K562 (cell line): ENCODE data around the gene ADAM30. TPM values are rescaled to one million over a fixed set of nuclear protein-coding genes. Genes with fewer than 3 reads are reported as not detected.

ENCODE experiments used
- ATAC-seq: fragments of 200-7000 bp; cut with Tn5 transposase; 3 replicates; pipeline ENCODE4 v1.9.1; 2020; ENCODE audit warnings: moderate library complexity
- BruUV-seq: library from RNA; stranded (reverse); fragments of 400-500 nt; replicated peaks from 2 replicates; lab custom pipeline; 2021; lab: Mats Ljungman, UMichigan
- CTCF ChIA-PET: fragments of 300-600 bp; formaldehyde crosslinking; extraction: SDS; loops from one replicate; lab custom pipeline; 2021; ENCODE audit warnings: low intra/inter-chr PET ratio; lab: Yijun Ruan, JAX
- POLR2A ChIA-PET: fragments of 300-600, 350-650 bp; sonication (Branson Sonifier 250); formaldehyde crosslinking; extraction: SDS; loops from one replicate; lab custom pipeline; 2021; ENCODE audit warnings: antibody characterized with exemption, inconsistent platforms; lab: Yijun Ruan, JAX
- DNase-seq, 4 experiments: peaks; one replicate each; pipeline versions ENCODE4 v3.0.0 to v3.0.0-alpha.2; 2011 to 2018; ENCODE audit warnings: low spot score in 3 of 4, mixed read lengths in 3 of 4; ENCODE audit errors: extremely low read depth in 1 of 4
- FAIRE-seq: peaks from 2 replicates; lab custom pipeline; 2011; peaks lifted over from hg19 to GRCh38; lab: Jason Lieb, UNC
- H2AFZ ChIP-seq: 2 replicates; pipeline ENCODE4 v1.6.0; 2011; ENCODE audit warnings: low read depth, low read length, control low read depth, inconsistent platforms
- H3K27ac ChIP-seq: fragments of 200-600 bp; 3 replicates; pipeline ENCODE4 v1.8.0; 2011; ENCODE audit warnings: low read depth, mild to moderate bottlenecking, control low read depth, inconsistent platforms, low read length, moderate library complexity, mixed read lengths; ENCODE audit errors: extremely low read depth
- H3K27me3 ChIP-seq, 2 experiments: fragments of 300-600 bp in 1 of 2; 2 replicates in 1 of 2; 3 replicates in 1 of 2; pipeline versions ENCODE4 v1.6.0 to v1.8.0; 2011; ENCODE audit warnings: inconsistent platforms in 2 of 2, low read length in 2 of 2, mild to moderate bottlenecking in 1 of 2, mixed read lengths in 1 of 2, moderate library complexity in 1 of 2; ENCODE audit not compliant: control insufficient read depth in 2 of 2, insufficient read depth in 2 of 2
- H3K36me3 ChIP-seq: fragments of 300-600 bp; 3 replicates; pipeline ENCODE4 v1.8.0; 2011; ENCODE audit warnings: mild to moderate bottlenecking, low read length, inconsistent platforms; ENCODE audit not compliant: control insufficient read depth, insufficient read depth
- H3K4me1 ChIP-seq, 2 experiments: fragments of 200-600 bp in 1 of 2; replicated peaks in 1 of 2; 2 replicates in 1 of 2; 3 replicates in 1 of 2; pipeline versions ENCODE4 v1.5.1 to v1.8.0; 2011; ENCODE audit warnings: inconsistent platforms in 2 of 2, low read length in 2 of 2, mild to moderate bottlenecking in 1 of 2, mixed read lengths in 1 of 2, moderate library complexity in 1 of 2; ENCODE audit not compliant: control insufficient read depth in 2 of 2, insufficient read depth in 2 of 2
- H3K4me2 ChIP-seq: 2 replicates; pipeline ENCODE4 v1.6.1; 2011; ENCODE audit warnings: low read length, control low read depth, inconsistent platforms, mixed read lengths; ENCODE audit not compliant: insufficient read depth
- H3K4me3 ChIP-seq: fragments of 200-600 bp; sonication (generic), shearing (Covaris generic); 2 replicates; pipeline ENCODE4 v1.5.1; 2016; ENCODE audit warnings: control low read depth, inconsistent platforms
- H3K79me2 ChIP-seq: fragments of 200-600 bp; 3 replicates; pipeline ENCODE4 v1.8.0; 2011; ENCODE audit warnings: low read length, inconsistent platforms; ENCODE audit not compliant: control insufficient read depth, insufficient read depth
- H3K9ac ChIP-seq, 2 experiments: 2 replicates each; pipeline versions ENCODE4 v1.6.0 to v1.6.1; 2011; ENCODE audit warnings: low read depth in 2 of 2, low read length in 2 of 2, control low read depth in 1 of 2, inconsistent platforms in 1 of 2, mild to moderate bottlenecking in 1 of 2, mixed read lengths in 1 of 2; ENCODE audit not compliant: insufficient read depth in 1 of 2
- H3K9me1 ChIP-seq: one replicate; pipeline ENCODE4 v1.6.0; 2011; ENCODE audit warnings: inconsistent platforms, mild to moderate bottlenecking, low read length, moderate library complexity; ENCODE audit not compliant: control insufficient read depth, insufficient read depth
- H3K9me3 ChIP-seq: replicated peaks from 2 replicates; pipeline ENCODE4 v1.5.1; 2011; ENCODE audit warnings: low read depth, low read length, inconsistent platforms; ENCODE audit not compliant: control insufficient read depth, insufficient read depth
- H4K20me1 ChIP-seq: replicated peaks from 2 replicates; pipeline ENCODE4 v1.6.1; 2011; ENCODE audit warnings: low read length, inconsistent platforms, mixed read lengths; ENCODE audit not compliant: control insufficient read depth, insufficient read depth
- CHCHD3 ChIP-seq: fragments of 250-450 bp; sonication (Bioruptor Pico); IDR thresholded peaks from 2 replicates; pipeline ENCODE4 v2.1.2; 2022; ENCODE audit warnings: mild to moderate bottlenecking
- CXXC5 ChIP-seq: fragments of 250-450 bp; sonication (Bioruptor Pico); IDR thresholded peaks from 2 replicates; pipeline ENCODE4 v1.8.0; 2022; ENCODE audit warnings: inconsistent platforms, mild to moderate bottlenecking, moderate library complexity
- DPF2 ChIP-seq: fragments of 450-650 bp; IDR thresholded peaks from 2 replicates; pipeline ENCODE4 v1.6.1; 2016
- FOXJ2 ChIP-seq: fragments of 200-800 bp; sonication (Bioruptor generic); IDR thresholded peaks from 2 replicates; pipeline ENCODE4 v1.6.1; 2016; ENCODE audit warnings: missing genetic modification characterization, missing compliant biosample characterization
- KDM1A ChIP-seq, 2 experiments: fragments of 450-650 bp; IDR thresholded peaks; 2 replicates each; pipeline ENCODE4 v1.6.1; 2016; ENCODE audit warnings: mild to moderate bottlenecking in 2 of 2
- KDM4B ChIP-seq, 2 experiments: fragments of 450-650 bp in 1 of 2; sonication (generic) in 1 of 2; IDR thresholded peaks; 2 replicates each; pipeline ENCODE4 v1.6.1; 2016 to 2017; ENCODE audit warnings: borderline replicate concordance in 2 of 2, antibody characterized with exemption in 1 of 2, low read depth in 1 of 2, mild to moderate bottlenecking in 1 of 2
- MYC ChIP-seq, 2 experiments: fragments of 250-450 bp in 1 of 2; sonication (Bioruptor Pico) in 1 of 2; IDR thresholded peaks; 2 replicates each; pipeline versions ENCODE4 v1.5.1 to v1.6.1; 2012 to 2021; ENCODE audit warnings: low read depth in 2 of 2, borderline replicate concordance in 1 of 2, improper control_type of control experiment in 1 of 2, low read length in 1 of 2, mild to moderate bottlenecking in 1 of 2, moderate library complexity in 1 of 2
- NFRKB ChIP-seq: fragments of 450-650 bp; IDR thresholded peaks from 2 replicates; pipeline ENCODE4 v1.6.1; 2016; ENCODE audit warnings: low read depth
- PHB2 ChIP-seq: fragments of 450-650 bp; IDR thresholded peaks from 2 replicates; pipeline ENCODE4 v1.6.1; 2017; ENCODE audit warnings: low read depth
- PTBP1 ChIP-seq: fragments of 200-400 bp; formaldehyde crosslinking; IDR thresholded peaks from 2 replicates; pipeline ENCODE4 v1.6.1; 2017; ENCODE audit warnings: low read depth, low read length
- RBFOX2 ChIP-seq: fragments of 200-400 bp; formaldehyde crosslinking; IDR thresholded peaks from 2 replicates; pipeline ENCODE4 v1.6.1; 2017; ENCODE audit warnings: low read depth, mild to moderate bottlenecking, low read length, moderate library complexity
- RBM39 ChIP-seq: fragments of 200-400 bp; formaldehyde crosslinking; optimal IDR thresholded peaks from 2 replicates; pipeline ENCODE3; 2018; ENCODE audit warnings: low read depth, low read length
- SMARCB1 ChIP-seq: IDR thresholded peaks from 2 replicates; pipeline ENCODE4 v1.6.1; 2011; ENCODE audit warnings: improper control_type of control experiment, low read depth; ENCODE audit not compliant: insufficient read length
- SP1 ChIP-seq: sonication (generic); formaldehyde crosslinking; IDR thresholded peaks from 2 replicates; pipeline ENCODE4 v1.8.1; 2022; ENCODE audit warnings: mild to moderate bottlenecking, missing genetic modification reagents
- U2AF1 ChIP-seq: fragments of 200-400 bp; formaldehyde crosslinking; optimal IDR thresholded peaks from 2 replicates; pipeline ENCODE3; 2017; ENCODE audit warnings: mild to moderate bottlenecking, low read depth, low read length, moderate library complexity
- USF2 ChIP-seq: sonication (generic); formaldehyde crosslinking; IDR thresholded peaks from 2 replicates; pipeline ENCODE4 v1.5.0; 2020; ENCODE audit warnings: missing genetic modification reagents
- XRCC3 ChIP-seq: fragments of 450-650 bp; IDR thresholded peaks from 2 replicates; pipeline ENCODE4 v1.6.1; 2017; ENCODE audit warnings: mild to moderate bottlenecking, moderate library complexity
- ZBTB12 ChIP-seq: fragments of 250-450 bp; sonication (Bioruptor Pico); IDR thresholded peaks from 2 replicates; pipeline ENCODE4 v1.4.0; 2020
- ZNF668 ChIP-seq: fragments of 250-450 bp; sonication (Bioruptor Pico); IDR thresholded peaks from 2 replicates; pipeline ENCODE4 v1.8.0; 2022; ENCODE audit warnings: mild to moderate bottlenecking, inconsistent platforms
- ZNF695 ChIP-seq: fragments of 450-650 bp; formaldehyde crosslinking; IDR thresholded peaks from 2 replicates; pipeline ENCODE4 v1.4.0; 2020; ENCODE audit warnings: mild to moderate bottlenecking, moderate library complexity
- ZNF707 ChIP-seq: fragments of 250-450 bp; sonication (Bioruptor Pico); conservative IDR thresholded peaks from 2 replicates; pipeline ENCODE4 v1.8.0; 2022; ENCODE audit warnings: inconsistent platforms, mild to moderate bottlenecking, moderate library complexity
- ZNF740 ChIP-seq, 3 experiments: fragments of 200-800 bp in 1 of 3; sonication (Bioruptor generic) in 1 of 3; sonication (generic) in 1 of 3; formaldehyde crosslinking in 1 of 3; IDR thresholded peaks; 2 replicates each; pipeline versions ENCODE4 v1.6.1 to v1.8.0; 2016 to 2022; ENCODE audit warnings: mild to moderate bottlenecking in 2 of 3, missing compliant biosample characterization in 2 of 3, missing genetic modification characterization in 2 of 3, missing genetic modification reagents in 1 of 3
- WGBS: fragments of 100-300 bp; shearing (Covaris generic); methylation state at CpG from one replicate; pipeline ENCODE4 v1.1.6; 2016; ENCODE audit warnings: low coverage, mixed read lengths; ENCODE audit not compliant: insufficient coverage; ENCODE audit errors: missing lambda C conversion rate; 5-methylcytosine and 5-hydroxymethylcytosine counted together
- in situ Hi-C: fragments of 300-500 bp; cut with MboI; formaldehyde crosslinking; loops from 4 replicates; pipeline ENCODE4 v1.15.0; 2018; ENCODE audit warnings: inconsistent platforms, mixed read lengths
- intact Hi-C: fragments of 100-400 bp; cut with micrococcal nuclease; formaldehyde crosslinking; loops from 2 replicates; pipeline ENCODE4 v1.14.2; 2022
- polyA plus RNA-seq, 8 experiments: library from polyadenylated mRNA; depleted of rRNA in 4 of 8; stranded (reverse) in 5 of 8; unstranded in 3 of 8; fragments of >200 nt; fragmentation: Nextera tagmentation in 2 of 8; fragmentation: Illumina TruSeq in 1 of 8; extraction: Ambion mirVana in 2 of 8; extraction: Trizol in 1 of 8; gene quantifications; 2 replicates each; pipeline versions ENCODE4 v1.2.1 to v1.2.3, GENCODE V29; 2011 to 2014; ENCODE audit warnings: inconsistent platforms in 1 of 8, missing spikeins in 1 of 8
- total RNA-seq, 7 experiments: library from RNA; depleted of rRNA in 6 of 7; stranded (reverse); fragments of >200 nt in 6 of 7; fragmentation: Illumina TruSeq in 2 of 7; extraction: Trizol in 2 of 7; gene quantifications; 2 replicates each; pipeline versions ENCODE4 v1.2.1 to v1.2.3, GENCODE V29; 2011 to 2021; ENCODE audit warnings: low replicate concordance in 1 of 7

Gene ADAM30
- total and polyA plus RNA-seq, 9 of the 15 experiments (the other 6 are each of a cell fraction or from before 2014, with no cell fraction given) = not detected

- 0% methylated on average over 4 of the region's 4 CpGs for WGBS
- peak; percentile 90 for FAIRE-seq
- TF ChIP-seq SMARCB1 (no peak), ZBTB12 (no peak), ZNF740 (CRISPR knock-in tag; IDR thresholded peaks at IDR 0.05) (no peak), ZNF740 (tag; IDR thresholded peaks at IDR 0.05) (no peak), PTBP1 (no peak), RBM39 (no peak), FOXJ2 (tag) (no peak; the same call in 1 of the 2 replicates), RBFOX2 (no peak), ZNF707 (no peak), SP1 (CRISPR knock-in tag) (no peak), KDM4B (IDR thresholded peaks at IDR 0.05; ENCODE audit: borderline replicate concordance in 2 of 2, low read depth in 1 of 2) (no peak), NFRKB (0 out of 2 replicates have a peak, but pooled peaks have one; percentile 29), KDM1A (IDR thresholded peaks at IDR 0.05) (no peak), DPF2 (peak; percentile 87), ZNF668 (CRISPR knock-in tag) (no peak), U2AF1 (no peak), PHB2 (no peak), CXXC5 (CRISPR knock-in tag) (peak; percentile 41; the same call in 1 of the 2 replicates), CHCHD3 (CRISPR knock-in tag) (no peak), ZNF695 (CRISPR knock-in tag) (no peak), XRCC3 (no peak), MYC (IDR thresholded peaks at IDR 0.05; ENCODE audit: low read depth, low read length) (no peak), MYC (CRISPR knock-in tag; IDR thresholded peaks at IDR 0.05; ENCODE audit: borderline replicate concordance, low read depth) (no peak), USF2 (CRISPR knock-in tag) (no peak)
Measured at GRCh38 chr1:119859647-119860046, 36.7 kb downstream of the ADAM30 start.

More at GRCh38 chr1:119859647-119860046, 36.7 kb downstream of the ADAM30 start:
- Histone ChIP-seq H3K4me2 (peak overlapping the region; percentile 63), H3K27me3 (no peaks in the 10 kb centered on the region), H3K9ac (peak overlapping the region in 1 of 2 experiments; percentile 18; a peak in 2 of 4 replicates), H3K79me2 (no peaks in the 10 kb centered on the region), H3K36me3 (no peaks in the 10 kb centered on the region), H3K9me1 (no peaks in the 10 kb centered on the region), H4K20me1 (no peaks in the 10 kb centered on the region), H3K4me1 (peaks cover 0 to 26% of the 10 kb centered on the region in 2 experiments; a peak in 4 of 5 replicates), H2AFZ (peak overlapping the region; percentile 88), H3K9me3 (no peaks in the 10 kb centered on the region), H3K4me3 (no peak overlapping the region), H3K27ac (peak overlapping the region; percentile 82)
- DNase-seq (peak; percentile 50 to 87 (median 69)), ATAC-seq (peak; percentile 96)
- intact Hi-C loops = loop anchor here (2.0 kb wide), 1 partner anchor 13 kb away; no protein-coding TSS in a partner anchor
- in situ Hi-C loops = no loop called here
- ChIA-PET POLR2A (interaction anchor here (0.6 to 1.6 kb wide), 5 partner anchors 8 to 68 kb away, joined by 3 to 8 read pairs (median 3); no protein-coding TSS in a partner anchor), CTCF (no interaction called here)
- BruUV-seq = no TSS peak
